ENCODE measurements around the gene PLAC8L1.
"Not testable (repeated sequence)": the region's sequence is repeated elsewhere in the genome, so short reads cannot be mapped to it uniquely, and the experiment has no call there.

Gene PLAC8L1

GRCh38 chr5:146105477-146105876, at the start of gene PLAC8L1:
Gene PLAC8L1, minus strand, starts transcription at chr5:146105577. Its CDS starts 1,266 bp downstream, at chr5:146104311.
- no peak within 1 kb of the TSS for H3K4me3 ChIP-seq (ENCODE audit: low read depth, low read length)
- TF ChIP-seq, protein P1, sequence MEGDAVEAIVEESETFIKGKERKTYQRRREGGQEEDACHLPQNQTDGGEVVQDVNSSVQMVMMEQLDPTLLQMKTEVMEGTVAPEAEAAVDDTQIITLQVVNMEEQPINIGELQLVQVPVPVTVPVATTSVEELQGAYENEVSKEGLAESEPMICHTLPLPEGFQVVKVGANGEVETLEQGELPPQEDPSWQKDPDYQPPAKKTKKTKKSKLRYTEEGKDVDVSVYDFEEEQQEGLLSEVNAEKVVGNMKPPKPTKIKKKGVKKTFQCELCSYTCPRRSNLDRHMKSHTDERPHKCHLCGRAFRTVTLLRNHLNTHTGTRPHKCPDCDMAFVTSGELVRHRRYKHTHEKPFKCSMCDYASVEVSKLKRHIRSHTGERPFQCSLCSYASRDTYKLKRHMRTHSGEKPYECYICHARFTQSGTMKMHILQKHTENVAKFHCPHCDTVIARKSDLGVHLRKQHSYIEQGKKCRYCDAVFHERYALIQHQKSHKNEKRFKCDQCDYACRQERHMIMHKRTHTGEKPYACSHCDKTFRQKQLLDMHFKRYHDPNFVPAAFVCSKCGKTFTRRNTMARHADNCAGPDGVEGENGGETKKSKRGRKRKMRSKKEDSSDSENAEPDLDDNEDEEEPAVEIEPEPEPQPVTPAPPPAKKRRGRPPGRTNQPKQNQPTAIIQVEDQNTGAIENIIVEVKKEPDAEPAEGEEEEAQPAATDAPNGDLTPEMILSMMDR (IDR thresholded peaks at IDR 0.05; ENCODE audit: insufficient read depth, low read length, missing control alignments): no peak
- DNase-seq (ENCODE audit: low read depth, low spot score): no peak
- CTCF ChIA-PET: no interaction called here
- POLR2A ChIA-PET: no interaction called here

- ChIA-PET CTCF (interaction anchor here (3.4 kb wide), 1 partner anchor 21 kb away, joined by 11 read pairs; no protein-coding TSS in a partner anchor), POLR2A (no interaction called here)
- TF ChIP-seq, protein P1 (IDR thresholded peaks at IDR 0.05; ENCODE audit: insufficient read depth, low read length, missing control alignments): no peak
These were observed 46.6 kb upstream of the PLAC8L1 start for GRCh38 chr5:146151970-146152369.

GRCh38 chr5:146137967-146138403, 32.6 kb upstream of the PLAC8L1 start:
- H3K4me3 ChIP-seq (ENCODE audit: low read depth, low read length): no peak overlapping the region
- TF ChIP-seq, protein P1 (IDR thresholded peaks at IDR 0.05; ENCODE audit: insufficient read depth, low read length, missing control alignments): no peak
- ChIA-PET POLR2A (no interaction called here), CTCF (no interaction called here)
- no peak for DNase-seq (ENCODE audit: low read depth, low spot score)

More at GRCh38 chr5:146151970-146152369, 46.6 kb upstream of the PLAC8L1 start:
- no peak overlapping the region for H3K4me3 ChIP-seq (ENCODE audit: low read depth, low read length)
- DNase-seq (ENCODE audit: low read depth, low spot score): no peak

- H3K4me3 ChIP-seq (ENCODE audit: low read depth, low read length): no peak overlapping the region
- ChIA-PET POLR2A (no interaction called here), CTCF (interaction anchor here (0.6 to 3.1 kb wide), 34 partner anchors 9 to 1926 kb away, joined by 3 to 33 read pairs (median 4); no protein-coding TSS in a partner anchor)
- DNase-seq (ENCODE audit: low read depth, low spot score): peak; percentile 1
- TF ChIP-seq, protein P1 (IDR thresholded peaks at IDR 0.05; ENCODE audit: insufficient read depth, low read length, missing control alignments): peak; percentile 33
These were observed 25.2 kb upstream of the PLAC8L1 start for GRCh38 chr5:146130440-146131045.

- no peak overlapping the region for H3K4me3 ChIP-seq (ENCODE audit: low read depth, low read length)
- TF ChIP-seq, protein P1 (IDR thresholded peaks at IDR 0.05; ENCODE audit: insufficient read depth, low read length, missing control alignments): no peak
- ChIA-PET POLR2A (no interaction called here), CTCF (interaction anchor here (0.9 to 1.1 kb wide), 2 partner anchors 18 to 34 kb away, joined by 3 to 4 read pairs; no protein-coding TSS in a partner anchor)
- no peak for DNase-seq (ENCODE audit: low read depth, low spot score)
These were observed 20.7 kb upstream of the PLAC8L1 start for GRCh38 chr5:146126068-146126467.

DNA sequence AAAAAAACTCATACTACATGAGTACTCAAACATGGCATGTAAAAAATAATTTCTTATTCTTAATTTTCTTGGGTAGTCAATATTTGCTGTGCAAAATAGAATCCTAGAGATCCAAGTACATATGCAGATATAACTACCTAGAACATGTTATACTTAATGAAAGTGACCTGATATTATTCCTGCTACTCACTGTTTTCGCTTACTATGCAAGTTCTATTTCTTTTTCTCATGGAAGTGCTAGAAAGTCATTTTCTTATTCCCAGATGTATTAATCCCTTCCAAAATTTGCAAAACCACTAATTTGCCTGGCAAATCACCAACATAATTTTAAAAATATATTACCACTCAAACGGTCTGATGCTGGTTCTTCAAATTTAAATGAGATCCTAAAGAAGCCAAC, 19.2 kb upstream of the PLAC8L1 start:
- H3K4me3 ChIP-seq (ENCODE audit: low read depth, low read length): no peak overlapping the region
- ChIA-PET CTCF (no interaction called here), POLR2A (no interaction called here)
- TF ChIP-seq, protein P1 (IDR thresholded peaks at IDR 0.05; ENCODE audit: insufficient read depth, low read length, missing control alignments): no peak
- DNase-seq (ENCODE audit: low read depth, low spot score): no peak

GRCh38 chr5:146121451-146121850, 16.1 kb upstream of the PLAC8L1 start:
- DNase-seq (ENCODE audit: low read depth, low spot score); H3K4me3 ChIP-seq (ENCODE audit: low read depth, low read length); POLR2A ChIA-PET: not testable (repeated sequence)
- CTCF ChIA-PET: interaction anchor here (4.1 kb wide), 1 partner anchor 10 kb away, joined by 33 read pairs; no protein-coding TSS in a partner anchor
